HG03439 (cell line): ENCODE results near the gene ACKR2.
"Not testable (repeated sequence)": the region's sequence is repeated elsewhere in the genome, so short reads cannot be mapped to it uniquely, and the experiment has no call there.

Experiments used
- ATAC-seq: cut with Tn5 transposase; IDR thresholded peaks from one replicate; pipeline ENCODE4 v1.9.1; 2021; ENCODE audit warnings: mild to moderate bottlenecking, moderate library complexity; ENCODE audit not compliant: unreplicated experiment

ACKR2 gene

DNA sequence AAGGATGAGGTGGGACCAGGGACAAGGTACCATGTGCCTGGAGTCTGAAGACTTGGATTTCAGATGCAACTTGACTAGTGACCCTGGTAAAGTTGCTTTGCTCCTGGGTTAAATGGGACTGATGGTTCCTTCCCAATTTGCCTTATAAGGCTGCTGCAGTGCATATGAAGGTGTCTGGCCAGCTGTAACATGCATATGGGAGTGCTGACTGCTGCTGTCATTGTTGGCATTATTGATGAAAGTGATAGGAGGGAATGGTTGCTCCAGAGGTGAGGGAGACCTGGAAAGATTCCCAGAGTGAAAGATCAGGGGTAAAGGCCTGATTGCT lies 45.9 kb downstream of the ACKR2 start:
- no peak for ATAC-seq

DNA sequence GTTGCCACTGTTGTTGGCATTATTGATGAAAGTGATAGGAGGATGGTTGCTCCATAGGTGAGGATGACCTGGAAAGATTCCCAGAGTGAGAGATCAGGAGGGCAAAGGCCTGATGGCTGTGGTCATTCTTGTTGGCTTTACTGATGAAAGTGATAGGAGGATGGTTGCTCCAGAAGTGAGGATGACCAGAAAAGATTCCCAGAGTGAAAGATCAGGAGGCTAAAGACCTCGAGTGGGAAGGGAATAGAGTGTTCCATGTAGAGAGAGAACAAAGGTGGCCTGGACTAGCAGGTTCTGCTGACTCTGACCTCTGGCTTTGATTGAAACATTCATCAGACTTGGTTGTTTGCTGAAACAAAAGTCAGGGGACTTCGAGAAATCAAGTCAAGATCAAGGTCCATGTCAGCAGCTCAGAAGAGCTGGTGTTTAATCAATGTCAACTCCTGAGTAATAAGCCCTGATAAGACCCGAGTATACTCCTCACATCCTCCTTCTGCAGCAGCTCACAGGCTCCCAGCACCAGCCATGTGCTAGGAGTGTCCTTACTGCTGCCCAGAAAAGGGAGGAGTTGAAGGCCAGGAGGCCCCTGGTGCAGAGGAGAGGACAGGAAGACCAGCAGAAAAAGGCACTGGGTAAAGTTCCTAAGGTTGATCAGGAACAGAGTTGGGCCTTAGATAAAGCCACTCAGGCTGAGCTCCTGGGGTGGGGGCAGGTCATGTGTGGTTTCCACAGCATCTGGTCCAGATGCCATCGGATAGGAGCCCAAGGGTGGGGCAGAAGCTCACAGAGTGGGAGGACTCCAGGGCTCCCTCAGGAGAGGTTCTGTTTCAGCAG lies 46.5 kb downstream of the ACKR2 start:
- no peak for ATAC-seq

DNA sequence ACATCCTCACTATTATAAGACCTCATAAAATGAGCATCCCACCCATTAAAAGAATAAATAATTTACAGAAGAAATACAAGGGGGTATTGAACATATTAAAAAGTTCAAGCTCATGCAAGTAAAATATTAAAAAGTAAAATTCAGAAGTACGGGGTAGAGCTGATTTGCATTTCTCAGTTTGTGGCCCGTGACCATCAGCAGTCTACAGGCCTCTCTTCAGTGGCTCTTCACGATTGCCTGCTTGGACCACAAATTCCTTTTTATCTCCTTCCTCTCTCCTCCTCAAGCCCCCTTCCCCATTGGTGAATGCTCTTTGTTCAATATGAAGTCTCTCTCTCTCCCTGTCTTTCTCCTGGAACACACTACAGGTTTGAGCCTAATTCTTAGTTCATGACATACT lies 47.3 kb downstream of the ACKR2 start:
- no peak for ATAC-seq

DNA sequence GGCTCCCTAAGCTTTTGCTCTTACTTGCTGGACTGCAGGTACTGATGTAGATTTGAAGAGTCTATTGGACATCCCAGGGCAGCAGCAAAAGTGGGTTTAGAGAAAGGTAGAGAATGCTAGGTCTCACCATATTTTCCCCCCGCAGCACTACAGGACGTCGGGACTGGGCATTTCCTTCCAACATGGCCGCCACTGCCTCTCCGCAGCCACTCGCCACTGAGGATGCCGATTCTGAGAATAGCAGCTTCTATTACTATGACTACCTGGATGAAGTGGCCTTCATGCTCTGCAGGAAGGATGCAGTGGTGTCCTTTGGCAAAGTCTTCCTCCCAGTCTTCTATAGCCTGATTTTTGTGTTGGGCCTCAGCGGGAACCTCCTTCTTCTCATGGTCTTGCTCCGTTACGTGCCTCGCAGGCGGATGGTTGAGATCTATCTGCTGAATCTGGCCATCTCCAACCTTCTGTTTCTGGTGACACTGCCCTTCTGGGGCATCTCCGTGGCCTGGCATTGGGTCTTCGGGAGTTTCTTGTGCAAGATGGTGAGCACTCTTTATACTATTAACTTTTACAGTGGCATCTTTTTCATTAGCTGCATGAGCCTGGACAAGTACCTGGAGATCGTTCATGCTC lies 55.2 kb downstream of the ACKR2 start:
- no peak for ATAC-seq

DNA sequence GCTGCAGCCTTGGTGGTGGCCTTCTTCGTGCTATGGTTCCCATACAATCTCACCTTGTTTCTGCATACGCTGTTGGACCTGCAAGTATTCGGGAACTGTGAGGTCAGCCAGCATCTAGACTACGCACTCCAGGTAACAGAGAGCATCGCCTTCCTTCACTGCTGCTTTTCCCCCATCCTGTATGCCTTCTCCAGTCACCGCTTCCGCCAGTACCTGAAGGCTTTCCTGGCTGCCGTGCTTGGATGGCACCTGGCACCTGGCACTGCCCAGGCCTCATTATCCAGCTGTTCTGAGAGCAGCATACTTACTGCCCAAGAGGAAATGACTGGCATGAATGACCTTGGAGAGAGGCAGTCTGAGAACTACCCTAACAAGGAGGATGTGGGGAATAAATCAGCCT lies 56.0 kb downstream of the ACKR2 start:
- no peak for ATAC-seq

DNA sequence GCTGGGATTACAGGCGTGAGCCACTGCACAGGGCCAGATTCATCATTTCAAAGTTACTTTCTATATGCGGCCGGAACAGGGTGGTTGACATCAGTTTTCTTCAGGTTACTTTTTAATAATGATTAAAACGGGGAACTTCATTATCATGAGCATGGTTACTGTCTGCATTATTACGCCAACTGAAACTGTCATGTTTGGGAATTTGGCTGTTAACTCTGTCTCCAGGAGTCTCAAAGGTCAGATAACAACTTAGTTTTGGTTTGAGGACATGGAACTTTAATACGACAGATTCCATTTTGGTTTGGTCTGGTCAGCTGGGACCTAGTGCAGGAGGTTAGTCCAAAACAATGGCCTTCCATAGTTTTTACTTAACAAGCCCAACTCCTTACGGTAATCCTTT lies 57.9 kb downstream of the ACKR2 start:
- ATAC-seq, result no peak

DNA sequence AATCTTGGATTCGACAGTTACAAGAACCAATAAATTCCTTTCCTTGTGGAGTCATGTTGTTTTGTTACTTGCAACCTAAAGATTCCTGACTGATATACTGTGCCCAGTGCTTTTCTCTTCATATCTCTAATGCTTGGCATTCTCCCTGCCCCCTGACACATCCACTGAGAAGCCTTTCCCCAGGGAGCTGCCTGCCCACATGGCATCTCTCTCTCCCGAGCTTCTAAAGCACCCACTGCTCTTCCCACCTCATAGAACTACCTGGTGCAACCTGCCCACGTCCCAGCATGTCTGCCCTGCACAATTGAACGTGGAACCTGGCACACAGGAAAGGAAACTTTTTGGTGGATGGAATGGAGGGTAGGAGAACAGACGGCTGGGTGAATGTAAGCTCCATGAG lies 59.6 kb downstream of the ACKR2 start:
- ATAC-seq, result no peak

DNA sequence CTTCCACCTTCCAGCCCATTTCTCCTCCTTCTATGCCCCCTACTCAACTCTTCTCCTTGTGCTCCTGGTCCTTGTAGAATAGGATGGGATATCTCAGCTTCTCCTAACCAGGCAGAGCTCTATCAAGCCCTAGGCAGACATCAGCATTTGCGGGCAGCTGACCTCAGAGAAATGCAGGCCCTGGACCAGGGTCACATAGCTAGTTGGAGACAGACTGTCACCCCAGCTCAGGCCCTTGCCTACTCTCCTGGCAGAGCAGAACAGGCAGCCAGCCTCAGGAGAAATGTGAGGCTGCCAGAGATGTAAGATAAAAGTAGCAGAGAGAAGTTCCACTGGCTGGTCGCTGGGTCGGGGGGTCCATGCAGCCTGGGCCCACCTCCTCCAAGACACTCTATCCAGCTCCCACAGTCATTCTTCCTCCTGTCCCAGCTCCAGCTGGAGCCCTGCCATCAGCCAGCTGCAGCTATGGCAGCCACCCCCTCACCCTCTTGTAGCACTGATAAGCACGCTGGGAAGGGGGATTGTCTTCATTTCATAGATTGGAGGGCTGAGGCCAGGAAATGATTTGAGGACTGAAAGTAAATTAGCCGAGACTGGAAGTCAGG lies 62.4 kb downstream of the ACKR2 start:
- ATAC-seq, result no peak

DNA sequence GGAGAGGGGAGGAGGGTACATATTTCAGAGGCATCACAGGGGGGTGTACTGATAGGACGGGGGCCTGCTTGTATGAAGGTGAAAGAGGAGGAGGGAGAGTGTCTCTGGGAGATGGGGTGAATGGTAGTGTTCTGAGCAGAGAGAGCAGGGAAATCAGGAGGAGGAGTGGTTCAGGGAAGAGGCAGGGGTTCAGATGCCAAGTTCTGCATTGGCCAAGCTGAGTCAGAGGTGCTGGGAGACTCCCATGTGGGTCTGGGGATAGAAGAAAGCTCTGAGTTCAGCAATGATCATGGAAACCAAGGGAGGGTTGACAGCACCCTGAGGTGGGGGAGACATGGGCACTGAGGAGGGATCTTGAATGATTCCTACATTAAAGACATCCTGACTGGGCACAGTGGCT lies 63.5 kb downstream of the ACKR2 start:
- ATAC-seq, result no peak

DNA sequence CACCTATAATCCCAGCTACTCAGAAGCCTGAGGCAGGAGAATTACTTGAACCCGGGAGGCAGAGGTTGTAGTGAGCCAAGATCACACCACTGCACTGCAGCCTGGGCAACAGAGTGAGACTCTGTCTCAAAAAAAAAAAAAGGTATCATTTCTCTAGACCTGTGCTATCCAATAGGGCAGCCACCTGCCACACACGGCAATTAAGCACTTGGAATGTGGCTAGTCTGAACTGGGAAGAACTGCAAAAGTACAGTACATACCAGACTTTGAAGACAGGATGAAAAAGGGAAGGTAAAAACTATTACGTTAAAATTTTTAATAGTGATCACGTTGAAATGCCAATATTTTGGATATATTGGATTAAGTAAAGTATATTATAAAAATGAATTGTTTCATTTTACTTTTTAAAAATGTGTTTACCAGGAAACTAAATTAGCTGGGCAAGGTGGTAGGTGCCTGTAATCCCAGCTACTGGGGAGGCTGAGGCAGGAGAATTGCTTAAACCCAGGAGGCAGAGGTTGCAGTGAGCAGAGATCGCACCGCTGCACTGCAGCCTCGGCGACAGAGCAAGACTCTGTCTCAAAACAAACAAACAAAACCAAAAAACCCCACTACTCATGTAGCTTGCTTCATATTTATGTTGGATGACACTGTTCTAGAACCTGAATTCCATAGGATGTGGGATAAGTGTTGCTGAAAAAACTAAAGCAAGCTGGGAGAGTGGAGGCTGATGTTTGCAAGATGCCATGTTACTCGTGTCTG lies 64.2 kb downstream of the ACKR2 start:
- no peak for ATAC-seq

DNA sequence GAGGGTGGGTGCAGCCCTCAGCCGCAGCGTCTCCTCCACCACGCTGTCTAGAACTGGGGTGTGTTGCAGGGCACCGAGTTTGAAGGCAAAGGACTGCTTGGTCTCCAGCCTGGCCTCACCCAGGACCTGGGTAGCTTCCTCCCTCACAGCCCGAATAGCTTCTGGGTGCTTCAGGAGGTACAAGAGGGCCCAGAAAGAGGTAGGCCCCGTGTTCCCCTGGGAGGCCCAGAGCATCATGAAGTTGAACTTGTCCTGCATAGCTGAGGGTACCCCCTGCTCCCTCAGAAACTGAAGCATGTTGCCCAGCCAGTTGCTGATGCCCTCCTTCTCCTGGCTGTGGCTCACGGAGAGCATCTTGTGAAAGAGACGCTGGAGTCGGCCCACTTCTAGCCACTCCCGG lies 65.5 kb downstream of the ACKR2 start:
- ATAC-seq, result no peak

DNA sequence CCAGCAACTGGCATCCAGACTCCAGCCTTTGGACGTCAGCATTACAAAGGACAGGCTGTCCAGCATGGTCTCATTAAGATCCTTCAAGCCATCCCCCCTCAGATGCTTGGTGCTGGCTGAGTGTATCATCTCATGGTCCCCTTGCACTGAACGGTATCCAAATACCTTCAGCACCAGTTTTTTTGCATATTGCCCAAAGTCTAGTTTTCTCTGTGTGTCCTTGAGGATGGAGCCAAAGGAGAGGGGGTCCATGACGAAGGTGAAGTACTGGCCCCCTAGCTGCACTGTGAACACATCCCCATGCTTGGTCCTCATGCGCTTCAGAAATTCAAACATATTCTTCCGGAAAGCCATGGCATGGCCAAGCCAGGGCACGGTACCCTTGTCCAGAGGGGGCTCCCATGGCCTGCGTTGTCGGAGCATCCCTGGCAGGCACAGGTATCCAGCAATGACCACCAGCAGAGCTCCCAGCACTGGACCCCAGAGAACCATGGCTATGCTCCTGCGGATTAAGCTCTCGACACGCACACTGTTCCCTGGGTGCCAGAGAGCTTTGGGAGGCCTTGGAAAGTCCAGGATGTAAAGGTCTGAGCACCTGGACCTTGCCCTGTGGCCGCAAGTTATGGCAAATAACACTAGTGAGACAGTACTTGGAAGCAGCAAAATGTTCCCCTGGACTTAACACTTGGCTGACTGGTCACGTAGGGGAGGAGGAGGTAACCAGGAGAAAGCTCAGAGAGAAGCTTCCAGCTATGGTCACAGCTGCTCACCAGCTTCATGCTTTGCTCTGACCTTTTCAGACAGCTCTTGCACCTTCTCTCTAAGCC lies 66.3 kb downstream of the ACKR2 start, which contains the start of gene CYP8B1:
Gene CYP8B1, minus strand, starts transcription at position 555 of the 827 bp plus-strand sequence. Its CDS starts 63 bp downstream, at position 492.
- ATAC-seq, result no peak

DNA sequence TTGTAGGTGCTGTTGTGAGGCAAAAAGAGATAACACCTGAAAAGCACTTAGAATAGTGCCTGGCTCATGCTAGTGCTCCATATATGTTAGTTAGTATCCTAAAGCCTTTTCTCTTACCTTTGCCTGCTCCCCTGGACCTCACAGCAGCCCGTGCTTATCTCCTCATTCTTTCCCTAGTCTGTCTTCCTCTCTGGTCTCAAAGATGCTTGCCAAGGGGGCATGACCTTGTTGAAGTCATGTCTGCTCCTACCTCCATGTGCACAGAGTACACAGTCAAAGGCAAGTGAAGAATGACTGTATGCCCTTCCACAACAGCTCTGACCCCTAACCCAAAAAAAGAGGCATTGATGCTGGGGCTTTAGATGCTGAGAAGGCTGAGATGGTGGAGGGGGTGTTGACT lies 67.2 kb downstream of the ACKR2 start:
- ATAC-seq, result no peak

DNA sequence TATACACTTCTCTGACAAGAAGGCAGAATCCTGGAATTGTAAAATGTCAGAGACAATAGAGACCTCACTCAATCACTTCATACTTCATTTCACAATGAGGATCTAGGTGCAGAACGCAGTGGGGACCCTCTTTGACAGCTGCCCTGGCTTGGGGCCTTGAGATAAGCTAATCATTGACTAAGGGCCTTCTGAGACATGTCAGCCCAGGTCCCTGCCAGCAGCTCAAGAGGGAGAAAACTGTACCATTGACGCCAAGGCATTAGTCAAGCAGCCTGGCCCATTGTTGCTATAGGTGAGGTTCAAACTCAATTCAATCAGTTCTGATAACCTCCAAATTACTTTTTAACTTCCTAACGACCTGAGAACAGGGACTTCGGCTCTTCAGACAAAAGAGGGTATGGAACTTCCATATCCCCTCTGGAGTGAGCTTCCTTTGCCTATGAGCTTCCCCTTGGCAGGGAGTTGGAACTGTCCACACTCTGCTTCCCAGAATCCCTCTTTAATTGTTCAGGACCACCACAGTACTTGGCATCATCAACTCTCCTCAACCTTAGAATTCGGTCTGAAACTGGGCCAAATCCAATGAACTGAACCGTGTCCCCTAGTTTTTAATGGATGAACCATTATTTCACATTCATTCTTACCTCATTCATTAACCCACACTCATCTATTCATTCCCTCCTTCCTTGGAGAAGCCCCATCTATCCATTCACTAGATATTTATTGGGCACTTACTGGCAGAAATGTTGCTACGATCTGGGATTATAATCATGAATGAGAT lies 67.9 kb downstream of the ACKR2 start:
- no peak for ATAC-seq

DNA sequence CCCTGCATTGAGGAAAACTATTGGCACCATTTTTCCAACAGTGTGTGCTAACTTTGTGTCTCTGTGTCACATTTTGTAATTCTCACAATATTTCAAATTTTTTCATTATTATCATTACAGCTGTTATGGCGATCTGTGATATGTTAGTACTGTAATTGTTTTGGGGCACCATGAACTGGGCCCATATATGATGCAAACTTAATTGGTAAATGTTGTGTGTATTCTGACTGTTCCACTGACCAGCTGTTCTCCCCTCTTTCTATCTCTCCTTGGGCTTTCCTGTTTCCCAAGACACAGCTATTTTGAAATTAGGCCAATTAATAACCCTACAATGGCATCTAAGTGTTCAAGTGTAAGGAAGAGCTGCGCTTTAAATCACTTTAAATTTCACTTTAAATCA lies 68.6 kb downstream of the ACKR2 start:
- ATAC-seq, result no peak

DNA sequence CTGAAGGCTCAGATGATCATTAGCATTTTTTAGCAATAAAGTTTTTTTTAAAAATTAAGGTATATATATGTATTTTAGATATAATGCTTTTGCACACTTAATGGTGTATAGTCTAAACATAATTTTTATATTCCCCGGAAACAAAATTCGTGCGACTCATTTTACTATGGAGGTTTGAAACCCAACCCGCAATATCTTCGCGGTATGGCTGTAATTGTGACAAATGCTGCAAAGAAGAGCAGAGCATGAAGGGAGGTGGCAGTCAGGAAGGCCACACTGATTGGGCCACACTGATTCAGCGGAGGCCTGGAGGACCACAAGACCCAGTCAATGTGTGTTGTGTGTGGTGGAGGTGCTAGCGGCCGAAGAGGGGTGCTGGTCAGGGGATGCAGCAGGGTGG lies 70.9 kb downstream of the ACKR2 start:
- no peak for ATAC-seq

DNA sequence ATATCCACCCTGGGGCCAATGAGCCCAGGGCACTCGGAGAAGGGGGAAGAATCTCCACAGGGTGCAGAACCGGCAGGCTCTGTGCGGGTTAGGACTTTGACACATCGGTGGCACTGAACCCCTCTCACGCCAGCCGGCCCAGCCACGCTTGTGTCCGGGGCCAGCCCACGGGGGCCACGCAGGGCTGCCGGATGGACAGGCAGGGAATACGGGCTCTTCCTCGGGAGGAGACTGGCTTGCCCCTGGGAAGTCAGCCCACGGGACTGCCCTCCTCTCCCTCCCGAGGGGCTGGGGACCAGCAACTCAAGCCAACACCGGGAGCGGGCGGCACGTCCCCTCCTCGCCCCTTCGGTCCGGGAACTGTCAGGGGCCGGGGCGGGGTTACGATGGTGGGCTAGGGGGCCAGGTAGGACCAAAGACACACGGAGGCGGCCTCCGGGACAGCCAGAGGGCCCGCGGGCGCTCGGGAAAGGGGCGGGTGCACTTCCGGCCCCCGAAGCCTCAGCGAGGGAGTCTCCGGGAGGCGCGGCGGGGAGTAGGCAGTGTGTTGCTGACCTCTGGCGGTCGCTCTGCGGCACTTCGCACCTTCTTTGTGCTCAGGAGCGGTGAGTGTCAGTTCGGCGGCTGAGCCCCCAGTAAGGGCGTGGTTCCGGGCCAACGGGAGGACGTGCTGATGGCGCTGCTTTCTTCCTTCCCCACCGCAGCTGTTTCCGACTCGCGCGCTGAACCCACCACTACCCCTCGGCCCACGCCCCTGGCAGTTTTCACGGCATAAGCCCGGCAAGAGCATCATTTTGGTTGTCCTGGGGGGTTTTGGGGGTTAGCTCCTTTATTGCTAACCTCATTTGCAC lies 71.6 kb downstream of the ACKR2 start:
- peak; percentile 94 for ATAC-seq

DNA sequence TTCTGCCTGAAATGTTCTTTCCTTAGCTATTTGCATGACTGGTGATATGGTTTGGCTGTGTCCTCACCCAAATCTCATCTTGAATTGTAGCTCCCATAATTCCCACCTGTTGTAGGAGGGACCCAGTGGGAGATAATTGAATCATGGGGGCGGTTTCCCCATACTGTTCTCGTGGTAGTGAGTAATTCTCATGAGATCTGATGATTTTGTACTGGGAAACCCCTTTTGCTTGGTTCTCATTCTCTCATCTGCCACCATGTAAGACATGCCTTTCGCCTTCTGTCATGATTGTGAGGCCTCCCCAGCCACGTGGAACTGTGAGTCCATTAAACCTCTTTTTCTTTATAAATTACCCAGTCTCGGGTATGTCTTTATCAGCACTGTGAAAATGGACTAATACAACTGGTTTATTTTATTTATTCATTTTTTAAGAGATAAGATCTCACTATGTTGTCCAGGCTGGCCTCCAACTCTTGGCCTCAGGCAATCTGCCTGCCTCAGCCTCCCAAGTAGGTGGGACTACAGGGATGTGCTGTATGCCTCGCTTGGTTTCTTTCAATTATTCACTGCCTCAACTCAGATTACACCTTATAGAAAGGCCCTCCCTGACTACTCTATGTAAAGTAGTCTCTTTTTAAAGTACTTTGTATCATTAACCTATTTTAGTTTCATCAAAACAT lies 74.1 kb downstream of the ACKR2 start:
- not testable (repeated sequence) for ATAC-seq
